Measurements from ENCODE around the gene SLC27A5.
A peak's percentile ranks its signal among the peaks of the same experiment; 100 is the strongest.
"Not testable (repeated sequence)": the region's sequence is repeated elsewhere in the genome, so short reads cannot be mapped to it uniquely, and the experiment has no call there.

SLC27A5 gene

GRCh38 chr19:58474291-58474996 lies 37.3 kb downstream of the SLC27A5 start:
- H3K27ac ChIP-seq, result no peak overlapping the region
- no peak overlapping the region for H3K9ac ChIP-seq (ENCODE audit: insufficient read length)
- H3K4me3 ChIP-seq, result no peak overlapping the region
- no peaks in the 10 kb centered on the region for H3K9me3 ChIP-seq (ENCODE audit: low read depth, low read length)
- TF ChIP-seq POLR2AphosphoS5 (IDR thresholded peaks at IDR 0.05; ENCODE audit: borderline replicate concordance, low read depth, low read length) (peak; percentile 25; the same call in 1 of the 2 replicates), FOXP2 (optimal IDR thresholded peaks at IDR 0.05; ENCODE audit: control extremely low read depth, extremely low read length, insufficient read depth) (no peak)
- H3K36me3 ChIP-seq (ENCODE audit: insufficient read depth, low read length), result no peaks in the 10 kb centered on the region; the same call in 1 of the 2 replicates
- DNase-seq (ENCODE audit: low read depth, low spot score), result no peak

GRCh38 chr19:58473775-58474174 lies 38.0 kb downstream of the SLC27A5 start:
- no peak for DNase-seq (ENCODE audit: low read depth, low spot score)
- no peaks in the 10 kb centered on the region; the same call in 1 of the 2 replicates for H3K36me3 ChIP-seq (ENCODE audit: insufficient read depth, low read length)
- no peak overlapping the region for H3K9ac ChIP-seq (ENCODE audit: insufficient read length)
- H3K9me3 ChIP-seq (ENCODE audit: low read depth, low read length), result no peaks in the 10 kb centered on the region
- TF ChIP-seq POLR2AphosphoS5 (IDR thresholded peaks at IDR 0.05; ENCODE audit: borderline replicate concordance, low read depth, low read length) (no peak; the same call in 1 of the 2 replicates), EZH2 (IDR thresholded peaks at IDR 0.05) (no peak), FOXP2 (optimal IDR thresholded peaks at IDR 0.05; ENCODE audit: control extremely low read depth, extremely low read length, insufficient read depth) (no peak)
- H3K4me3 ChIP-seq, result no peak overlapping the region
- H3K27ac ChIP-seq, result no peak overlapping the region

GRCh38 chr19:58471736-58472135 lies 40.1 kb downstream of the SLC27A5 start:
- no peak for TF ChIP-seq POLR2AphosphoS5 (IDR thresholded peaks at IDR 0.05; ENCODE audit: borderline replicate concordance, low read depth, low read length)
- TF ChIP-seq EZH2 (IDR thresholded peaks at IDR 0.05), result no peak
- no peak for TF ChIP-seq FOXP2 (optimal IDR thresholded peaks at IDR 0.05; ENCODE audit: control extremely low read depth, extremely low read length, insufficient read depth)
- H3K27ac ChIP-seq, result no peak overlapping the region
- DNase-seq (ENCODE audit: low read depth, low spot score), result no peak
- H3K36me3 ChIP-seq (ENCODE audit: insufficient read depth, low read length), result no peaks in the 10 kb centered on the region; the same call in 1 of the 2 replicates
- H3K4me3 ChIP-seq, result no peak overlapping the region
- H3K9ac ChIP-seq (ENCODE audit: insufficient read length), result no peak overlapping the region
- no peaks in the 10 kb centered on the region for H3K9me3 ChIP-seq (ENCODE audit: low read depth, low read length)

DNA sequence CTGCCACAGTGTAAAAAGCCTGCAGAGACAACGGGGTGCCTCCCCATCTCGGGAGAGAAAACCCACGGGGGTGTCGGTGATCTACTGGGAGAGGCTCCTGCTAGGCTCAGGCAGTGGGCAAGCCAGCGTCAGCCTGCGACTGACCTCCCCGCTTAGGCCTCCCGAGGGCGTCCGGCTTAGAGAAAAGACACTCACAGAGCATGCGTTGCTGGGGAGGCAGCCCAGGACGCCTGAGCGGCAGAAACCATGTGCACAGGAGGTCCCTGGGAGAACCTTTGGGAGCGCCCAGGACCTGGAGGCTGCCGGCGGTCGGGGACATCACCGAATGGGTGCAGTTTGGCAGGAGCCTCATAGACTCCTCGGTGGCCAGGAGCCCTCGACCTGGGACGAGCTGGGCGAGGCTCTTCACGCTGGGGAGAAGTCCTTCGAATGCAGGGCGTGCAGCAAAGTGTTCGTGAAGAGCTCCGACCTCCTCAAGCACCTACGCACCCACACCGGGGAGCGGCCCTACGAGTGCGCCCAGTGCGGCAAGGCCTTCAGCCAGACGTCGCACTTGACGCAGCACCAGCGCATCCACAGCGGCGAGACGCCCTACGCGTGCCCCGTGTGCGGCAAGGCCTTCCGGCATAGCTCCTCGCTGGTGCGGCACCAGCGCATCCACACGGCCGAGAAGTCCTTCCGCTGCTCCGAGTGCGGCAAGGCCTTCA lies 40.8 kb downstream of the SLC27A5 start:
- not testable (repeated sequence) for H3K36me3 ChIP-seq (ENCODE audit: insufficient read depth, low read length); H3K4me3 ChIP-seq; H3K9me3 ChIP-seq (ENCODE audit: low read depth, low read length); DNase-seq (ENCODE audit: low read depth, low spot score); H3K9ac ChIP-seq (ENCODE audit: insufficient read length); H3K27ac ChIP-seq

DNA sequence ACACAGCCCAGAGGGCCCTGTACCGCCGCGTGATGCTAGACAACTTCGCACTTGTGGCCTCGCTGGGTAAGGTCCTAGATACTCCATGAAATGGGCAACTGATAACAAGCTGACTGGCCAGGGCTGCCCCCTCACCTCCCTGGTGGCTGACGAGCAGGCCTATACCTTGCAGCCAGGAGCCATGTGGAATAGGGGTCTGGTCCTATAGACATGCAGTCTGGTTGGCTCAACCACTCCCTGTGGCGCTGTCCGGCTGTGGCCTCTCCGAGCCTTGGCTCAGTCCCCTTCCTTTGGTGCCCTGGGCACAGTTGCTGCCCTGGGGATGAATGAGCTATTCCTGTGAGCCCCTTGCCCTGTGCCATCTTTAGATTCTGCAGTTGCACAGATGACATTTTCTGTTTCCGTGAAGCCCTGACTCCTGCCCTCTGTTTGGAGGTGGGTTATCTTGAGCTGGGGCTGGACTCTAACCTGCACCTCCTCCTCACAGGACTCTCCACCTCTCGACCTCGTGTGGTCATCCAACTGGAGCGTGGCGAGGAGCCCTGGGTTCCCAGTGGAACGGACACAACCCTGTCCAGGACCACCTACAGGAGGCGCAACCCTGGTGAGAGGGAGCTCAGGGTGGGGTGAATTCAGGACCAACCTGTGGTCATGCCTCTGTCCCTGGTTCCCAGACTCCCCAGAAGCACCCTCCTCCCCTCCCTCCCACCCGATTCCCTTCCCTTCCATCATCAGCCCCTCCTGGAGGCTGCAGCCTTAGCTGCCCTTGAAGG lies 42.4 kb downstream of the SLC27A5 start:
- Histone ChIP-seq H3K4me3 (no peak overlapping the region), H3K36me3 (ENCODE audit: insufficient read depth, low read length) (no peaks in the 10 kb centered on the region; the same call in 1 of the 2 replicates), H3K27ac (no peak overlapping the region), H3K9ac (ENCODE audit: insufficient read length) (no peak overlapping the region), H3K9me3 (ENCODE audit: low read depth, low read length) (no peaks in the 10 kb centered on the region)
- no peak for DNase-seq (ENCODE audit: low read depth, low spot score)
- TF ChIP-seq FOXP2 (optimal IDR thresholded peaks at IDR 0.05; ENCODE audit: control extremely low read depth, extremely low read length, insufficient read depth) (no peak), EZH2 (IDR thresholded peaks at IDR 0.05) (no peak), POLR2AphosphoS5 (IDR thresholded peaks at IDR 0.05; ENCODE audit: borderline replicate concordance, low read depth, low read length) (no peak)

- Histone ChIP-seq H3K4me3 (no peak overlapping the region), H3K9ac (ENCODE audit: insufficient read length) (no peak overlapping the region)
These were observed 43.5 kb downstream of the SLC27A5 start for GRCh38 chr19:58468216-58468839.

DNA sequence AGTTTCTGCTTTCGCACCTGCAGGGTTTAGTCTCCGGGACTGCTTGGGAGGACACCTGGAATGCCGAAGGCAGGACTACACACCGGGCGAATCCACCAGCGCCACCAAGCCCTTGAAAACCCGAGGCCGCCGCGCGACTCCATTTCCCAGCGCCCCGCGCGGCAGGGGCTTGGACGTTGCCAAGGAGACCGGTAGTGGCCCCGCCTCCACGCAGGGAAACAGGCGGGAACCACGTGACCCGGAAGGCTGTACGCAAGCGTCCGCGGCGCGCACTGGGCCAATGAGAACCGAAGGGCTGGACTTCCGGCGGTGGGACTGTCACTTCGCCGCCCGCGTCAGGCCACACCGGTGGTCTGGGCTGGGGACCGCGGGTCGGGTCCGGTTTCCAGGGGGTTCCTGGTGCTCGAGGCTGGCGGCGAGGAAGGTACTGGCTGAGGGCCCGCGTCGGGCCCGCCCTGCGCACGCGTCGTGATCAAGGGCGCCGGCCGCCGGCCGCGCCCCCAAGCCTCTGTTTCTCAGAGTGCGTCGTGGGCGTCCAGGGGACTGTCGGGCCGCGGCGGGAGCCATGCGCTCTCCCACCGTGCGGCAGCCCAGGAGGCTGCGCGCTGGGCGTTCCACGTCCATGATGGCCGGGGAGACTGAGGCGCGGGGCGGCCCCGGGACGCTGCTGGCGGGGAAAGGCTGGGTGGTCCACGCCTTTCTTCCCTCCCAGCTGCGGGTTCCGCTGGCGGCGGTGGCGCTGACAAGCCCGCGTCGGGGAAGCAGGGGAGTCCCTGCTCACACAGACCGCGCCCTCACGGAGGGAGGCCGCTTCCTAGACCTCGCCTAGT lies 44.8 kb downstream of the SLC27A5 start, which contains the start of gene ZNF324:
ZNF324 (plus strand) TSS at position 321 of the 830 bp plus-strand sequence. CDS start 2,106 bp downstream, outside the sequence.
- Histone ChIP-seq H3K36me3 (ENCODE audit: insufficient read depth, low read length) (no peaks in the 10 kb centered on the region; the same call in 1 of the 2 replicates), H3K27ac (no peak within 1 kb of the TSS), H3K9ac (ENCODE audit: insufficient read length) (peak within 1 kb of the TSS; percentile 83), H3K9me3 (ENCODE audit: low read depth, low read length) (no peaks in the 10 kb centered on the region), H3K4me3 (peak within 1 kb of the TSS; percentile 93)
- TF ChIP-seq EZH2 (IDR thresholded peaks at IDR 0.05) (no peak), FOXP2 (optimal IDR thresholded peaks at IDR 0.05; ENCODE audit: control extremely low read depth, extremely low read length, insufficient read depth) (peak; percentile 55), POLR2AphosphoS5 (IDR thresholded peaks at IDR 0.05; ENCODE audit: borderline replicate concordance, low read depth, low read length) (peak; percentile 82)
- peak; percentile 58 for DNase-seq (ENCODE audit: low read depth, low spot score)

More at GRCh38 chr19:58468216-58468839, 43.5 kb downstream of the SLC27A5 start:
- no peaks in the 10 kb centered on the region; the same call in 1 of the 2 replicates for H3K36me3 ChIP-seq (ENCODE audit: insufficient read depth, low read length)
- DNase-seq (ENCODE audit: low read depth, low spot score), result no peak
- no peak overlapping the region for H3K27ac ChIP-seq
- no peaks in the 10 kb centered on the region for H3K9me3 ChIP-seq (ENCODE audit: low read depth, low read length)
- TF ChIP-seq FOXP2 (optimal IDR thresholded peaks at IDR 0.05; ENCODE audit: control extremely low read depth, extremely low read length, insufficient read depth), result no peak
- no peak for TF ChIP-seq EZH2 (IDR thresholded peaks at IDR 0.05)
- no peak for TF ChIP-seq POLR2AphosphoS5 (IDR thresholded peaks at IDR 0.05; ENCODE audit: borderline replicate concordance, low read depth, low read length)
